Parathyroid adenoma (tissue), 2 donors: ENCODE measurements around the gene BSCL2.

Experiments
- H2AFZ ChIP-seq: fragments of 300-600 bp; sonication (generic); one replicate; pipeline ENCODE4 v1.7.0; 2017; ENCODE audit warnings: antibody characterized with exemption, mild to moderate bottlenecking
- H3K27ac ChIP-seq: fragments of 300-600 bp; sonication (generic); one replicate; pipeline ENCODE4 v1.7.0; 2017
- H3K27me3 ChIP-seq: fragments of 300-600 bp; sonication (generic); one replicate; pipeline ENCODE4 v1.7.0; 2017; ENCODE audit warnings: low read length; ENCODE audit not compliant: control insufficient read depth, insufficient read depth
- H3K36me3 ChIP-seq: fragments of 300-600 bp; sonication (generic); one replicate; pipeline ENCODE4 v1.7.0; 2017; ENCODE audit warnings: low read length; ENCODE audit not compliant: control insufficient read depth, insufficient read depth
- H3K4me1 ChIP-seq: fragments of 300-600 bp; sonication (generic); one replicate; pipeline ENCODE4 v1.7.0; 2017; ENCODE audit warnings: control low read depth
- H3K4me2 ChIP-seq: fragments of 300-600 bp; sonication (generic); one replicate; pipeline ENCODE4 v1.7.0; 2017; ENCODE audit warnings: low read length
- H3K4me3 ChIP-seq: fragments of 300-600 bp; sonication (generic); one replicate; pipeline ENCODE4 v1.7.0; 2017; ENCODE audit warnings: low read depth, low read length
- H3K79me2 ChIP-seq: fragments of 300-600 bp; sonication (generic); one replicate; pipeline ENCODE4 v1.7.0; 2017; ENCODE audit warnings: control low read depth
- H3K9ac ChIP-seq: fragments of 300-600 bp; sonication (generic); one replicate; pipeline ENCODE4 v1.7.0; 2017; ENCODE audit warnings: mild to moderate bottlenecking
- H3K9me3 ChIP-seq: fragments of 300-600 bp; sonication (generic); one replicate; pipeline ENCODE4 v1.7.0; 2017; ENCODE audit warnings: low read length; ENCODE audit not compliant: control insufficient read depth
- CTCF ChIP-seq: fragments of 300-600 bp; sonication (generic); IDR thresholded peaks from one replicate; pipeline ENCODE4 v1.7.0; 2017; ENCODE audit warnings: antibody characterized with exemption, mild to moderate bottlenecking
- donor health status: primary hyperparathyroidism.

Gene BSCL2

GRCh38 chr11:62707277-62707861, at the start of gene BSCL2, which contains the start of gene GNG3:
Gene BSCL2, minus strand, starts transcription at chr11:62707424. Its CDS starts 229 bp downstream, at chr11:62707195.
Gene GNG3, plus strand, starts transcription at chr11:62707676. Its CDS starts 620 bp downstream, at chr11:62708296.
- no peaks in the 10 kb centered on the region for H3K27me3 ChIP-seq
- peak within 1 kb of the TSS; percentile 94 for H3K4me2 ChIP-seq
- no peaks in the 10 kb centered on the region for H3K79me2 ChIP-seq
- H3K4me1 ChIP-seq, result peaks cover 7% of the 10 kb centered on the region
- no peak for TF ChIP-seq CTCF
- no peaks in the 10 kb centered on the region for H3K9me3 ChIP-seq
- H2AFZ ChIP-seq, result peak within 1 kb of the TSS; percentile 71
- H3K27ac ChIP-seq, result peak within 1 kb of the TSS; percentile 94
- H3K36me3 ChIP-seq, result no peaks in the 10 kb centered on the region
- H3K9ac ChIP-seq, result no peak within 1 kb of the TSS
- H3K4me3 ChIP-seq, result peak within 1 kb of the TSS; percentile 78

GRCh38 chr11:62755086-62755615, 47.9 kb upstream of the BSCL2 start:
- Histone ChIP-seq H3K4me3 (no peak overlapping the region), H3K9me3 (no peaks in the 10 kb centered on the region), H3K79me2 (peaks cover 4% of the 10 kb centered on the region), H3K27me3 (no peaks in the 10 kb centered on the region), H3K27ac (no peak overlapping the region), H3K4me2 (no peak overlapping the region), H3K4me1 (no peaks in the 10 kb centered on the region), H3K9ac (no peak overlapping the region), H2AFZ (no peak overlapping the region), H3K36me3 (no peaks in the 10 kb centered on the region)
- no peak for TF ChIP-seq CTCF

- H2AFZ ChIP-seq, result peak within 1 kb of the TSS; percentile 93
- H3K4me1 ChIP-seq, result no peaks in the 10 kb centered on the region
- H3K4me3 ChIP-seq, result peak within 1 kb of the TSS; percentile 100
- H3K27me3 ChIP-seq, result no peaks in the 10 kb centered on the region
- no peaks in the 10 kb centered on the region for H3K9me3 ChIP-seq
- no peaks in the 10 kb centered on the region for H3K36me3 ChIP-seq
- peak within 1 kb of the TSS; percentile 80 for H3K4me2 ChIP-seq
- no peak within 1 kb of the TSS for H3K9ac ChIP-seq
- H3K27ac ChIP-seq, result peak within 1 kb of the TSS; percentile 90
- H3K79me2 ChIP-seq, result peaks cover 4% of the 10 kb centered on the region
- TF ChIP-seq CTCF, result no peak
Observed at GRCh38 chr11:62753736-62754603, 46.7 kb upstream of the BSCL2 start, which contains the start of gene ZBTB3. Gene ZBTB3, minus strand, starts transcription at chr11:62754160. Its CDS starts 496 bp downstream, at chr11:62753664.

GRCh38 chr11:62752994-62753735, 45.9 kb upstream of the BSCL2 start:
- Histone ChIP-seq H3K79me2 (peaks cover 4% of the 10 kb centered on the region), H3K4me2 (peak overlapping the region; percentile 80), H3K36me3 (no peaks in the 10 kb centered on the region), H3K4me1 (no peaks in the 10 kb centered on the region), H2AFZ (peak overlapping the region; percentile 93), H3K9ac (no peak overlapping the region), H3K4me3 (peak overlapping the region; percentile 100), H3K27me3 (no peaks in the 10 kb centered on the region), H3K27ac (peak overlapping the region; percentile 90), H3K9me3 (no peaks in the 10 kb centered on the region)
- no peak for TF ChIP-seq CTCF
